ENCODE data around the gene MT1F. TPM values are rescaled to one million over a fixed set of nuclear protein-coding genes. Genes with fewer than 3 reads are reported as not detected.

MT1F gene
- total and polyA plus RNA-seq, 9 of the 15 experiments (the other 6 are each of a cell fraction or from before 2014, with no cell fraction given): 0.18 to 0.68 (median 0.29) TPM; not detected in 5

GRCh38 chr16:56609463-56609921 is 48.3 kb upstream of the MT1F start (continued):
- TF ChIP-seq HIVEP1 (CRISPR knock-in tag; IDR thresholded peaks at IDR 0.05) (no peak), TFAP4 (CRISPR knock-in tag; IDR thresholded peaks at IDR 0.05; ENCODE audit: borderline replicate concordance) (peak; percentile 44; the same call in 1 of the 2 replicates), GABPA (tag; conservative IDR thresholded peaks at IDR 0.05; ENCODE audit: low read depth) (peak; percentile 37), ZNF436 (CRISPR knock-in tag; IDR thresholded peaks at IDR 0.05) (peak; percentile 59; the same call in 1 of the 2 replicates), MLX (CRISPR knock-in tag; conservative IDR thresholded peaks at IDR 0.05) (no peak), HSF4 (CRISPR knock-in tag; IDR thresholded peaks at IDR 0.05; ENCODE audit: borderline replicate concordance) (no peak), TAF9B (IDR thresholded peaks at IDR 0.05; ENCODE audit: partially characterized antibody) (peak; percentile 21), CHCHD3 (CRISPR knock-in tag; IDR thresholded peaks at IDR 0.05) (no peak), ZNF311 (CRISPR knock-in tag; IDR thresholded peaks at IDR 0.05) (no peak), PBX2 (CRISPR knock-in tag; IDR thresholded peaks at IDR 0.05; ENCODE audit: low read depth) (no peak), PBX2 (tag; conservative IDR thresholded peaks at IDR 0.05; ENCODE audit: low read depth) (no peak), ZFPM2 (CRISPR knock-in tag; IDR thresholded peaks at IDR 0.05) (no peak), BRCA1 (IDR thresholded peaks at IDR 0.05) (no peak), BRCA1 (CRISPR knock-in tag; IDR thresholded peaks at IDR 0.05) (no peak), ZNF253 (CRISPR knock-in tag; conservative IDR thresholded peaks at IDR 0.05) (no peak)
- TF ChIP-seq, protein P1, sequence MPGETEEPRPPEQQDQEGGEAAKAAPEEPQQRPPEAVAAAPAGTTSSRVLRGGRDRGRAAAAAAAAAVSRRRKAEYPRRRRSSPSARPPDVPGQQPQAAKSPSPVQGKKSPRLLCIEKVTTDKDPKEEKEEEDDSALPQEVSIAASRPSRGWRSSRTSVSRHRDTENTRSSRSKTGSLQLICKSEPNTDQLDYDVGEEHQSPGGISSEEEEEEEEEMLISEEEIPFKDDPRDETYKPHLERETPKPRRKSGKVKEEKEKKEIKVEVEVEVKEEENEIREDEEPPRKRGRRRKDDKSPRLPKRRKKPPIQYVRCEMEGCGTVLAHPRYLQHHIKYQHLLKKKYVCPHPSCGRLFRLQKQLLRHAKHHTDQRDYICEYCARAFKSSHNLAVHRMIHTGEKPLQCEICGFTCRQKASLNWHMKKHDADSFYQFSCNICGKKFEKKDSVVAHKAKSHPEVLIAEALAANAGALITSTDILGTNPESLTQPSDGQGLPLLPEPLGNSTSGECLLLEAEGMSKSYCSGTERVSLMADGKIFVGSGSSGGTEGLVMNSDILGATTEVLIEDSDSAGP (CRISPR knock-in tag; IDR thresholded peaks at IDR 0.05): no peak
